HL-60/S4 treated with phorbol 12-myristate 13-acetate at 8.2 ng/mL for 4 days and 3 days (cell line): Measurements from ENCODE around the gene CNDP1.

Experiments
- in situ Hi-C: fragments of 300-500 bp; cut with MboI; formaldehyde crosslinking; loops from 2 replicates; pipeline ENCODE4 v1.15.0; 2022; ENCODE audit warnings: low sequenced_read_pairs

The CNDP1 gene

DNA sequence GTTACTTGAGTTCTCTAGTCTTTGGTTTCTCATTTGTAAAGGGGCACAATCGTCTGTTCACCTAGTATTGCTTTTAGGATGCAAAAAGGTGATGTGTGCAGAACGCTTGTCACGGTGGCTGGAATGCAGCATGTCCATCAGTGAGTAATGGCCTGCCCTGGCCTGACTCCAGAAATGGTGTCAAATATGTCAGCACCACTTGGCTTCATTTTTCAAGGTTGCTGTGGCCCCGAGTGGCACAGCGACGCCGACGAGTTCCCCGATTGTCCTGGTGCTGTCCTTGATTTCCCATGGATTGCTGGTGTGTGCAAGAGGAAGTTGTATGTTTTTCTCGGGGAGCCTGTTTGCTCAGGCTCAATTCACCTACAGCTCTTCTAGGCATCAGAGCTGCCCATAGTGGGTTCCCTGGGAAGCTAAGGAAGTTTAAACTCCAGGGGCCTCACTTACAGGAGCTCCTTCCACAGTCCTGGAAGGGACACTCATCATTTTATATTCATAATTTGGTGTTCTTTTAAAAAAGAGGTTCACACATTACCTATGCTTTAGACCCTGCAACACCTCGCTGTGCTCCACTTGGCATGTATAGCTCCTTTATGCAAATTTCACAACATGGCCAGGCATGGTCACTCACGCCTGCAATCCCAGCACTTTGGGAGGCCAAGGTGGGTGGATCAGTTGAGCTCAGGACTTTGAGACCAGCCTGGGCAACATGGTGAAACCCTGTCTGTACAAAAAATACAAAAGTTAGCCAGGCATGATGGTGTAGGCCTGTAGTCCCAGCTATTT lies 37.8 kb downstream of the CNDP1 start:
- in situ Hi-C loops = no loop called here

GRCh38 chr18:74573053-74573452 lies 38.8 kb downstream of the CNDP1 start:
- in situ Hi-C loops = no loop called here

DNA sequence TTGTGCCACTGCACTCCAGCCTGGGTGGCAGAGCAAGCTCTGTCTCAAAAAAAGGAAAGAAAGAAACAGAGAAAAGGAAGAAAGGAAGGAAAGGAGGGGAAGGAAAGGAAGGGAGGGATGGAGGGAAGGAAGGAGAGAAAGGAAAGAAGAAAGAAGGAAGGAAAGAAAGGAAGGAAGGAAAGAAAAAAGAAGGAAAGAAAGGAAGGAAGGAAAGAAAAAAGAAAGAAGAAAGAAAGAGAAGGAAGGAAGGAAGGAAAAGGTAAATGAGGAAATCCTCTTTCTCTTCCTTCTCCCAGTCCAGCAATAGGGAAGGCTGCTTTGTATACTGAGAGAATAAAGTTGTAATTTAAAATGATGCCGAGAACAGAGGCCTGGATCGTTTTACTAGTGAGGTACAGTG lies 40.6 kb downstream of the CNDP1 start:
- in situ Hi-C loops = no loop called here

- in situ Hi-C loops = no loop called here
Measured at GRCh38 chr18:74577019-74577418, 42.7 kb downstream of the CNDP1 start.

DNA sequence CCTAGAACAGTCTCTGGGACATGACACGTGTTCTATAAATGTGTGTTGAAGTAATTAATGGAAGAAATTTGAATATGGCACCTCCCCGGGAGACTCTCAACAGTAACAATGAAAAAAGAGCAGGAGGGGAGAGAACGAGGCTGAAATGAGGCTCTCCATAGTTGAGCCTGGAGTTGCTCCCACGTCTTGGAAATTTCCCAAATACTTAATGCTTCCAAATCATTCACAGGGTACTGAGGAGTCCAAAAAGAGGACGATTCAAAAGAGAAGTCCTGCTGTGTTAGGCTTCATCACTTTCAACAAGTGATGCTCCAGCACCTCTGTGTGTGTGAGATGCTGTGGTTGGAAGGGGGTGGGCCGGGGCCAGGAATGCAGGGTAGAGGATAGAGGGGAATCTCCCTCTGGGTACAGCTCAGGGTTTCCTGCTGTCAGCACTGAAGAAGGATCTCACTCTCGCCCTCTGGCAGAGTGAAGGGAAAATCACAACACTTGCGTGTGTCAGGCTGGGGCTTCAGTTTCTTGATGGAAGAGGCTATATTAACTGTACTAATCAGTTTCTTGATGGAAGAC lies 45.3 kb downstream of the CNDP1 start:
- in situ Hi-C loops = no loop called here

GRCh38 chr18:74582642-74583041 lies 48.3 kb downstream of the CNDP1 start:
- in situ Hi-C loops = no loop called here

- in situ Hi-C loops = no loop called here
Measured at GRCh38 chr18:74587441-74587840, 53.1 kb downstream of the CNDP1 start.

GRCh38 chr18:74589021-74589420 lies 54.7 kb downstream of the CNDP1 start:
- in situ Hi-C loops = no loop called here

GRCh38 chr18:74589811-74590210 lies 55.5 kb downstream of the CNDP1 start:
- in situ Hi-C loops = no loop called here

DNA sequence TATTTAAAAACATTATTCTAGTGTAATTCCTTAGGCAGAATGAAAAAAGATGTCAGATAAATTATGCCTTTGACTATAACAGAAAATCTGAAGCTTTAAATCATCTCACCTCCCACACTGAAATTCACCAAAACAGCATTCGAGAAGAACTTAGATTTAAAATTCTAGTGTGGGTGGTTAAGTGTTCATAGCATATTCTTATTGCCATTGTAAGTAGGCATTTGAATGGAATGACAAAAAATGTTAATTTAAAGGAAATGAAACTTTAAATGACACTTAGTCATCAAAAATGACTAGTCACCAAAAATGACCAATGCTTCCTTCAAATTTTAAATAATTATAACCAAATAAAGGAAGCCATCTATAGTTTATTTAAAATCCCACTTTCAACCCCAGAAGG lies 56.4 kb downstream of the CNDP1 start:
- in situ Hi-C loops = no loop called here

DNA sequence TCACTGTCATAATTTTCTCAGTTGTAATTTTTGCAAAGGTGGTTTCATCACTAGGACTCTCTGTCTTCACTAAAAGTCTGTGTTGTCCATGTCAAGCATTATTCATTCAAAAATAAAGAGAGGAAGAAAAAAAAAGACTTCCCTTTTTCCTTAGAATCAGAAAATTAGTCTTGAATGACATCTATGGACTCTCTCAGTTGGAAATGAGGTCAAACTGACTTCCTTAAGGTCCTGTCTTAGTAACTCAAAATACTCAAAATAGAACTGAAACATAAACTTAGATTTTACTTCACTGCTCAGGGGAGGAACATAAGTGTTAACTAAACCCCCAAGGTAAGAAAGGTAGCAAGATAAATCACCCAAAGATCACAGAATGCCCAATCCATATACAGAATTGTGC lies 61.1 kb downstream of the CNDP1 start:
- in situ Hi-C loops = no loop called here

- in situ Hi-C loops = no loop called here
Measured at GRCh38 chr18:74597034-74597661, 62.8 kb downstream of the CNDP1 start.

DNA sequence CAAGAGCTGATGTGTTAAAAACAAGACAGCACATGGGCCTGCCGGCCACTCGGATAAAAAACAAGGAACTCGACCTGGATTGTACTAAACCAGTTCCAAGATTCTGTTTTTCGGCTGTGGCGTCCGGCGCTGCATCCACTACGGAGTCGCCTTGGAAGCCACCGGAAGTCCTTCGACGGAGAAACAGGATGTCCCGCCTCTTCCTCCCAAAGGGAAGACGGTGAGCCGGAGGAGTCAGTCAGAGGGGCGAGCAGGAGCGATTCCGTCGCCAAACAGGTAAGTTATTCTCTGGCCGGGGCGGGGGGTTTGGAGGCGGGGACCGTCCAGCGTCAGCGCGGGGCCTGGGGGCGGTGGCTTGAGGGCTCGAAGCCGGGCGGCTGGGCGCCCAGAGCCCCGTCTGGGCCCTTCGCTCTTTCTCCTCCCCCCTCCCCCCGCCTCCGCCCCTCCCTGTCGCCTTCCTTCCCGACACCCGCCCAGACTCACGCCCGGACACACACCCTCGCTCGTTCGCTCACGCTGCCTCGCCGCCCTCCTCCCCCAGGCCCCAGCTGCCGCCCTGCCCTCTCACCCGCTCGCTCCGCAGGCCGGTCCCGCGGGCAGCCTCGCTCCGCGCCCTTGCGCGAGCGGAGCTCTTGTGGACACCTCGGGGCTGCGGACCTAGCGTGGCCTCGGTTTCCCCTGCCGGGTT lies 63.5 kb downstream of the CNDP1 start, which contains the start of gene ZNF407:
ZNF407 (plus strand) TSS at position 209 of the 688 bp plus-strand sequence. CDS start 33,150 bp downstream, outside the sequence.
- in situ Hi-C loops = no loop called here

DNA sequence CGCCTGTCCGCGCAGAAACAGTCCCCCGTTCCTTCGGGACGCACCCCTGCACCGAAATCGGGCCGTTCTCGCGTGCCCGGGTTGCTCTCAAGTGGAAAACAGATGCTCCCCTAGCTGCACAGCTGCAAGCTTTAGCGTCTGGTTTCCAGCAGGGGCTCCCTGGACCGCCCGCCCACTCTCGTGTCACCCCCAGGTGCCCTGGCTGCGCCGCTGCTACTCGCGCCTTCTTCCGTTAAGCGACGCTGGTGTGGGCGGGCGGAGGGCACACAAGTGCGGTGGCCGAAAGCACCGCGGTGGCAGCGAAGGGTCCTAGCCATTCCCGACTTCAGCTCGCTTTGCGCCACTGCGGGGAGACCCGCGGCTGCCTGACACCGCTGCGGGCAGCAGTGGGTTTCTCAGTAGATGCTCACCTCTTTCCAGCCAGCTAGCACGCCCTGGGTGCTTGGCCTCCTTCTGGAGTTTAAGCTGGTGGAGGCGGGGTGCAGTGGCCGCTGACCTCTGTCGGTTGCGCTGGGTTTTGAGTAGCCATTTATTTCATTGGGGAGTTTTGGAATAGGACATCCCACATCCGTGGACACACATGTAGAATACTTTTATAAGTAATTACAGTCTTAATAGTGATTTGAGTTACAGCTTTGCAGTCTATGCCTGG lies 64.2 kb downstream of the CNDP1 start:
- in situ Hi-C loops = no loop called here

GRCh38 chr18:74604361-74604760 lies 70.1 kb downstream of the CNDP1 start:
- in situ Hi-C loops = no loop called here

DNA sequence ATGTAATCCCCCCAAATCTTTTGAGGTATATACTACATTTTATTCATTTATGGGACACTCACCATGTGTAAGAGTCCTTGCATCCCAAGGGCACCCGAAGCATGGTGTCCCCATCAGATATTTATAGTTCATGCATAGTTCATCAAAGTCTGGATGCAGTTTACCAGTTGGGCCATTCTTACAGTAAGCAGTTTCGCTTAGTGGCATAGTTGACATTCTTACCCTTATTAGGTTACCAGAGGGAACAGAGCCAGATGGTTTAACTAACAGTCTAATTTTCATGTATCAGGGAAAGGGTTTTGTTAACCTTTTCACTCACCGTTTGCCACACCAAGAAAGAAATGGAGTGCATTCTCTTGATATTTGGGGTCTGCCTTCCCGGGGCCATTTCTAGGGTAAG lies 70.5 kb downstream of the CNDP1 start:
- in situ Hi-C loops = no loop called here

GRCh38 chr18:74608681-74609080 lies 74.4 kb downstream of the CNDP1 start:
- in situ Hi-C loops = no loop called here

DNA sequence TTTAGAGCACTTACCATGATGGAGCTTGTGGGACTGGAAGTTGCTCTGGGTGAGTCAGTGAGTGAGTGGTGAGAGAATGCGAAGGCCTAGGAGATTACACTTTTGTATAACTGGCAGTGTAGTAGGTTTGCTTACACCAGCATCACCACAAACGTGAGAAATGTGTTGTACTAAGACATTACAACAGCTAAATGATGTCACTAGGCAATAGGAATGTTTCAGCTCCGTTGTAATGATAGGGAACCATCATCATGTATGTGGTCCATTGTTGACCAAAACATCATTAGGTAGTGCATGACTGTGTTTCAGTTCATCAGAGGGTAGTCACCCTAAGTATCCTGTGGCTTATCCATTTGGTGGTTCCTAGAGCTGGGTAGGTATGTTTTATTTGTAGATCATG lies 75.2 kb downstream of the CNDP1 start:
- in situ Hi-C loops = no loop called here

DNA sequence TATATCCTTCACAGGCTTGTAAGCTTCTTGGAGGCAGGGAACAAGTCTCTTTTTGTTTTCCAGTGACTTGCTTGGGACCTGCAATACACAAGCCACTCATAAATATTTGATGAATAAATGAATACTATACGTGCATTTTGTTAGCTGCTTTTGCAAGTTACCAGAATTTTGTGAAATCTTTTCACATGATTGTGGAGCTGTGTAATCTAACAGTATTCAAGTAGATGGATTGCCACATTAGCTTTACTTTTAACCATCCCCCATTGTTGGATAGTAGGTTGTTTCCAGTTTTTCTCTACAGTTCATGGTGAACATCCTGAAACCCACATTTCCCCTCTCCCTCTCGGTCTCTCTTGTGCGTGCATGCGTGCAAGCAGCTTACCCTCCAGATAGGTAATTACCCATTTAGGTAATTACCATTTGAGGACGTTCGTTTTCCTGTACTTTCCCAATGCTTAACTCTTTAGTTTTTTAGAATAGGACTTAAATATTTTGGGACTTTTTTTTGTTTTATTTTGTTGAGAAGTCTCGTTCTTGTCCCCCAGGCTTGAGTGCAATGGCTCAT lies 75.8 kb downstream of the CNDP1 start:
- in situ Hi-C loops = no loop called here

GRCh38 chr18:74610860-74611259 lies 76.6 kb downstream of the CNDP1 start:
- in situ Hi-C loops = no loop called here

GRCh38 chr18:74611765-74612164 lies 77.5 kb downstream of the CNDP1 start:
- in situ Hi-C loops = no loop called here
